Globus pallidus (tissue), 1 donor: ENCODE data around the gene SLC9A5.

Source experiments
- DNase-seq: peaks from one replicate; pipeline ENCODE4 v3.0.0-alpha.2; 2015; ENCODE audit warnings: low spot score

The SLC9A5 gene, protein sequence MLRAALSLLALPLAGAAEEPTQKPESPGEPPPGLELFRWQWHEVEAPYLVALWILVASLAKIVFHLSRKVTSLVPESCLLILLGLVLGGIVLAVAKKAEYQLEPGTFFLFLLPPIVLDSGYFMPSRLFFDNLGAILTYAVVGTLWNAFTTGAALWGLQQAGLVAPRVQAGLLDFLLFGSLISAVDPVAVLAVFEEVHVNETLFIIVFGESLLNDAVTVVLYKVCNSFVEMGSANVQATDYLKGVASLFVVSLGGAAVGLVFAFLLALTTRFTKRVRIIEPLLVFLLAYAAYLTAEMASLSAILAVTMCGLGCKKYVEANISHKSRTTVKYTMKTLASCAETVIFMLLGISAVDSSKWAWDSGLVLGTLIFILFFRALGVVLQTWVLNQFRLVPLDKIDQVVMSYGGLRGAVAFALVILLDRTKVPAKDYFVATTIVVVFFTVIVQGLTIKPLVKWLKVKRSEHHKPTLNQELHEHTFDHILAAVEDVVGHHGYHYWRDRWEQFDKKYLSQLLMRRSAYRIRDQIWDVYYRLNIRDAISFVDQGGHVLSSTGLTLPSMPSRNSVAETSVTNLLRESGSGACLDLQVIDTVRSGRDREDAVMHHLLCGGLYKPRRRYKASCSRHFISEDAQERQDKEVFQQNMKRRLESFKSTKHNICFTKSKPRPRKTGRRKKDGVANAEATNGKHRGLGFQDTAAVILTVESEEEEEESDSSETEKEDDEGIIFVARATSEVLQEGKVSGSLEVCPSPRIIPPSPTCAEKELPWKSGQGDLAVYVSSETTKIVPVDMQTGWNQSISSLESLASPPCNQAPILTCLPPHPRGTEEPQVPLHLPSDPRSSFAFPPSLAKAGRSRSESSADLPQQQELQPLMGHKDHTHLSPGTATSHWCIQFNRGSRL

DNA sequence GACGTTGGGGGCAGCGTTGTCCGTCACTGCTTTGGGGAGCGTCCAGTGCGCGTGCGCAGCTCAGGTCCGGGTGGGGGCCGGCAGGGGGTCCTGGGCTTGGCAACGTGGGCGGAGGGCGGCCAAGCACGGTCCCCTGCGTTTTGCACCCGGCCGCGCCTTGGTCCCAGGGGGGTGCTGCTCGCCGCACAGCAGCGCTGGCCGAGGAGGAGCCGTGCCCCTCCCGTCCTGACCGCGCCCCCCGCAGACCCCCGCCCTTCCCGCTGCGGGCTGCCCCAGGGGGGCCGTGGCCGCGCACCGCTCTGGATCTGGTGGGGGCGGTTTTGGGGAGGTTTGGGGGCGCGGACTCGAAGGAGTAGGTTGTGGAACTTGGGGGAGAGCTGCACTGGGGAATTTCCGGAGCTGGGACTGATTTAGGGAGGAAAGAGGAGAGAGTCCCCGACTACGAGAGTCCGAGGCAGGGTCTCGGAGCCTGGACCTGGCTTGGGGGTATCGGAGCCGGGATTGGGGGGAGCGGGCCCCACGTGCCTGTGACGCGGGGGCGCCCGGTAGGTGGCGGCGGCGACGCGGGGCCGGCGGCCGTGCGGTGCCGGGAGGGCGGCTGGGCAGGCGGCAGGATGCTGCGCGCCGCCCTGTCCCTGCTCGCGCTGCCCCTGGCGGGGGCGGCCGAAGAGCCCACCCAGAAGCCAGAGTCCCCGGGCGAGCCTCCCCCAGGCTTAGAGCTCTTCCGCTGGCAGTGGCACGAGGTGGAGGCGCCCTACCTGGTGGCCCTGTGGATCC, at the start of gene SLC9A5:
SLC9A5 (plus strand) TSS at position 579 of the 777 bp plus-strand sequence; CDS start at position 615, 36 bp downstream.
- DNase-seq: no peak

GRCh38 chr16:67199011-67199807, 49.6 kb upstream of the SLC9A5 start, which contains the start of gene ELMO3:
Gene ELMO3 (plus strand): TSS chr16:67199131. CDS start chr16:67199327, 196 bp downstream.
- no peak for DNase-seq

DNA sequence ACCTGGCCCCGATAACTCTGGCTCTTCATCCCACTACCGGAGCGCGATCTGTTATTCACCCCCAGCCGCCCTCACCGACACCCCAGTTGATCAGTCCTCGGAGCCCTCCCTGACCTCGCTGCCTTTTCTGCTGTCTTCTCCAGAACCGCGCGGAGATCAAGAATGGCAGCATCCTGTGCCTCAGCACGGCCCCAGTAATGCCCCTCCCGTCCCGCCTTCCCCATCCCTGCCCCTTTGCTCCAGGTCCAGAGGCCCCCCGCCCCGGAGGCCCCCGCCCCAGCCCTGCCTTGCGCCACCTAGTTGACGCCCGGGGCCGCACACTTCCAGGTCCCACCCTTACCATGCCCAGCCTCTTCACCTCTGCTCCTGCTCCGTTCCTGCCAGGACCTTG, 49.0 kb upstream of the SLC9A5 start:
- DNase-seq: no peak

DNA sequence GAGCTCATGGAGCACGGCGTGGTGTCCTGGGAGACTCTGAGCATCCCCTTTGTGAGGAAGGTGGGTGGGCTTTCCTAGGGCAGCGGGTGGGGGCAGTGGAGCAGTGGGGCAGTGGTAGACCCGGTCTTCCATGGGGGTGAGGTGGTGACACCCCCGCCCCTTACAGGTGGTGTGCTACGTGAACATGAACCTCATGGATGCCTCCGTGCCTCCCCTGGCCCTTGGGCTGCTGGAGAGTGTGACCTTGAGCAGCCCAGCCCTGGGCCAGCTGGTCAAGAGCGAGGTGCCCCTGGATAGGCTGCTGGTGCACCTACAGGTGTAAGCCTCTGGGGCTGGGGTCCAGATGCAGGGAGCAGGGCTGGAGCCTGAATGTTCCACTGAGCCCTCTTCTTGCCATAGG, 48.3 kb upstream of the SLC9A5 start:
- DNase-seq: no peak

- DNase-seq: no peak
These were observed 47.1 kb upstream of the SLC9A5 start for GRCh38 chr16:67201411-67202345.

GRCh38 chr16:67202426-67202825, 46.4 kb upstream of the SLC9A5 start:
- DNase-seq: no peak

- DNase-seq: no peak
These were observed 45.8 kb upstream of the SLC9A5 start for GRCh38 chr16:67202956-67203493.

DNA sequence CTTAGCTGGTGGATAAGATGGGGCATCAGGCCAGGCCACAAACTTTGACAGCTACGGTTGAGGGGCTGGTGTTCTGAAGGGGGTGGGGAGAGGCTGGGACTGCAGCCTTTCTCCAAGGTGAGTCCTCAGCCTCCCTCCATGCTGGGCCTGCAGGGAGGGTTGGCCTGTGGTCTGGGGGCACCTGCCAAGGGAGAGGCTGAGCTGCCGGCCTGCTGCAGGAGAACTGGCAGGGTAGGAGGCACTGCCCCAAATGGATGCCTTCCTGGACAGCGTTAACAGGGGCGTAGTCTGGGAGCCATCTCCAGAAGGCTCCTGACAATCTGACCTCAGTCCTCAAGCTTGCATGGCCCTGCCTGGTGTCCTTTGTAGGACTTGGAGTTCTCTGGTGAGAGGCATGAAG, 44.7 kb upstream of the SLC9A5 start:
- no peak for DNase-seq

GRCh38 chr16:67206129-67206837, 42.5 kb upstream of the SLC9A5 start:
- DNase-seq: no peak

GRCh38 chr16:67206838-67207248, 41.9 kb upstream of the SLC9A5 start:
- DNase-seq: no peak

DNA sequence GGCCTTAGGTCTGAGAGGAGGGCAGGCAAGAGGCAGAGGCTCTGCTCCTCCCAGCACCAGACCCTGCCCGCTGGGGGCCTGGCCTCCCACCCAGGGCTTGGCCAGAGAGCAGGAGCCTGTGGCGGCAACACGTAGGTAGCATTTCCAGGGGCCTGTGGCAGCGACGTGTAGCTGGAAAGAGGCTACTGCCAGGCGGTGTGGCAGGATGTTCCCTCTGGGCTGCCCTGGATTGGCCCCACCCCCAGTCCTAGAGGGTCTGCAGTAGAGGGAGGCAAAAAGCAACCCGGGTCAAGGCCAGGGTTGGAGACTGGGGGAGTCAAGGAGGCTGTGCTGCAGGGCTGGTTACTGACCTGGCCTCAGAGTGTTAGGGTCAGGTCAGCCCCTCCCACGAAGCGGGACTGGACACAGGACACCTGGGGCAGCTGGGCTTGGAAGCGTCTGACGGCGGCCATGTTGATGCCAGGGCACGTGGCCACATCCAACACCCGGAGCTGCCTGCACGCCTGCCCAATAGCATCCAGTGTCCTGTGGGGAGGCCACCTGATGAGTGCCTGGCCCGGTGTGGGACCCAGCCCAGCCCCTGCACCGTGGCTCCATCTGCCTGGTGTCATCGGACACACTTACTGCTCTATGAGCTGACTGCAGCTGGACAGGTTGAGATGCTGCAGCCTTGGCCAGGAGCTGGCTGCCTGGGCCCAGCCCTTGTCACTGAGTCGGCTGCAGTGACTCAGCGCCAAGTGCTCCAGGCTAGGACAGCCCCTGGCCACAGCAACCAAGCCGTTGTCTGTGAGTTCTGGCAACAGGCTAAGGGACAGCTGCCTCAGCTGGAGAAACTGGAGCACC, 41.3 kb upstream of the SLC9A5 start:
- DNase-seq: no peak

DNA sequence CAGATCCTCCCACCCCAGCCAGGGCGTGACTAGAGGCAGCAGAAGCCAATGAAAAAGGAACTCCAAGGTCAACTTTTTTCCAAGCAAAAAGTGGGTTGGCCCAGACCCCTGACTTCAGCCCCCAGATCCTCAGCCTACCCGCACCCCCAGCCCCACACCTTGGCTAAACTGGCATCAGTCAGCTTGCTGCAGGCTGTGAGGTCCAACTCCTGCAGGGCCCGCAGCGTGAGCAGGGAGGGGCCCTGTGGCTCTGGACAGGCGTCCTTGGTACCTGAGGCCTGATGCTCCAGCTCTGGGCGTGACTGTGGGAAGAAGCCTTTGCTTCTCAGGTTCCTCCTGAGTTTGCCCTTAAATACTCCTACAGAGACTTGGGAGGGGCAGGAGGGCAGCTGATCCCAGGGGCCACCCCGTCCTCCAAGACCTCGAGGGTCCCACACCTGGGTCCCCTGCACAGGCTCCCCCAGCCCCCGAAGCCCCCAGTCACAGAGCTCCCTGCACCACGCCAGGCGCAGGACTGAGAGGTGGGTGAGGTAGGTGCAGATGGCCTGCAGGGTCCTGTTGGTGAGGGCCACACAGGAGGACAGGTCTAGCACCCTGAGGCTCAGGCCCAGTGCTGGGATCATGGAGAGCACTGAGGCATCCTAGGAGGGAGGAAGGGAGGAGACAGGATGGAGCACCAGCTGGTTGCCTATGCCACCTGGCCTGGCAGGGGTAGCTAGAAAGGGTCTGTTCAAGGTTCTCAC, 40.5 kb upstream of the SLC9A5 start:
- DNase-seq: no peak

- no peak for DNase-seq
These were observed 39.2 kb upstream of the SLC9A5 start for GRCh38 chr16:67209565-67209964.

- DNase-seq: no peak
These were observed 38.5 kb upstream of the SLC9A5 start for GRCh38 chr16:67210069-67210937.

DNA sequence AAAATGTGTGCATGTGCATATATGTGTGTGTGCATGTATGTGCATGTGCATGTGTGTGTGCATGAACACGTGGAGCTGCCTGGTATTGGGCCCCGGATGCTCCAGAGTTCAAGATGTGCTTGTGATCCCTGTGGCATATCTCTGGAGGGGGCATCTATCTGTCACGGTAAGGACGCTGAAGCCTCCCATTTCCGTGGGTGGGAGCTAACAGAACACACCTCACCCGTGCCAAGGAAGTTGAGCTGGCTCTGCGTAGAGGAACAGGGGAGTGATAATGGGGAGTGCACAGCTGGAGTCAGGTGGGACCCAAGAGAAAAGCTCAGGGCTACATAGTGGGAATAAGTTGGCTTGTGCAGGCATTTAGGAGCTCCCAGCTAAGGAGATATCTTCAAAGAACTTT, 37.1 kb upstream of the SLC9A5 start:
- DNase-seq: no peak

GRCh38 chr16:67212766-67213165, 36.0 kb upstream of the SLC9A5 start:
- DNase-seq: no peak
